ENCODE measurements around the gene KIF6.

Gene KIF6

GRCh38 chr6:39585641-39586040 is 139.6 kb downstream of the KIF6 start:
- no peak for DNase-seq

GRCh38 chr6:39577446-39578165 is 147.6 kb downstream of the KIF6 start:
- DNase-seq, result no peak

GRCh38 chr6:39576556-39577303 is 148.5 kb downstream of the KIF6 start:
- no peak for DNase-seq

- no peak for DNase-seq
Observed at GRCh38 chr6:39574991-39575390, 150.2 kb downstream of the KIF6 start.

GRCh38 chr6:39573541-39573940 is 151.7 kb downstream of the KIF6 start:
- DNase-seq, result no peak

GRCh38 chr6:39572661-39573340 is 152.4 kb downstream of the KIF6 start:
- no peak for DNase-seq

- no peak for DNase-seq
Observed at GRCh38 chr6:39568896-39569295, 156.3 kb downstream of the KIF6 start.

GRCh38 chr6:39567091-39567490 is 158.1 kb downstream of the KIF6 start:
- DNase-seq, result no peak

GRCh38 chr6:39566456-39566855 is 158.8 kb downstream of the KIF6 start:
- DNase-seq, result no peak

- DNase-seq, result no peak
Observed at GRCh38 chr6:39565956-39566355, 159.3 kb downstream of the KIF6 start.

GRCh38 chr6:39563566-39564311 is 161.5 kb downstream of the KIF6 start:
- no peak for DNase-seq

- no peak for DNase-seq
Observed at GRCh38 chr6:39561536-39562266, 163.5 kb downstream of the KIF6 start.

GRCh38 chr6:39560915-39561314 is 164.3 kb downstream of the KIF6 start:
- no peak for DNase-seq

- no peak for DNase-seq
Observed at GRCh38 chr6:39558591-39559190, 166.5 kb downstream of the KIF6 start.

- no peak for DNase-seq
Observed at GRCh38 chr6:39558079-39558478, 167.1 kb downstream of the KIF6 start.

GRCh38 chr6:39555136-39555535 is 170.1 kb downstream of the KIF6 start:
- DNase-seq, result no peak

- DNase-seq, result no peak
Observed at GRCh38 chr6:39553860-39554802, 171.1 kb downstream of the KIF6 start.

GRCh38 chr6:39553029-39553428 is 172.2 kb downstream of the KIF6 start:
- DNase-seq, result no peak

GRCh38 chr6:39550191-39550590 is 175.0 kb downstream of the KIF6 start:
- no peak for DNase-seq

- DNase-seq, result no peak
Observed at GRCh38 chr6:39546731-39547130, 178.5 kb downstream of the KIF6 start.

- no peak for DNase-seq
Observed at GRCh38 chr6:39543950-39544349, 181.3 kb downstream of the KIF6 start.

All from SW 1271 (cell line).